Tibial artery (tissue), 4 donors: ENCODE data around the gene ICAM1.

Experiments
- DNase-seq, 2 donors: peaks; one replicate each; pipeline ENCODE4 v3.0.0-alpha.2; 2019
- H3K27ac ChIP-seq, 2 donors: fragments of 200-600 bp; sonication (generic) in 1 of 2; 1 replicate in 1 of 2; 2 replicates in 1 of 2; pipeline ENCODE4 v1.5.1; 2018 to 2019; ENCODE audit warnings: mild to moderate bottlenecking in 1 of 2
- H3K27me3 ChIP-seq, 2 donors: fragments of 200-600 bp; sonication (generic) in 1 of 2; one replicate each; pipeline versions ENCODE4 v1.5.1 to v1.6.0; 2016 to 2019
- H3K36me3 ChIP-seq, 3 donors: fragments of 200-600 bp; sonication (generic) in 2 of 3; one replicate each; pipeline ENCODE4 v1.5.1; 2016 to 2019; ENCODE audit warnings: mild to moderate bottlenecking in 2 of 3
- H3K4me1 ChIP-seq, 4 donors: fragments of 200-600 bp; sonication (generic) in 2 of 4; 1 replicate in 3 of 4; 2 replicates in 1 of 4; pipeline ENCODE4 v1.5.1; 2016 to 2019
- H3K4me3 ChIP-seq, 2 donors: fragments of 200-600 bp; sonication (generic) in 1 of 2; 1 replicate in 1 of 2; 2 replicates in 1 of 2; pipeline ENCODE4 v1.5.1; 2018 to 2019; ENCODE audit warnings: mild to moderate bottlenecking in 2 of 2
- H3K9me3 ChIP-seq, 3 donors: fragments of 200-600 bp; sonication (generic) in 1 of 3; one replicate each; pipeline ENCODE4 v1.5.1; 2016 to 2019
- CTCF ChIP-seq, 2 experiments: fragments of 200-600 bp in 1 of 2; fragments of 450-650 bp in 1 of 2; IDR thresholded peaks; one replicate each; pipeline ENCODE4 v1.5.1; 2017 to 2019; ENCODE audit warnings: antibody characterized with exemption in 2 of 2, mild to moderate bottlenecking in 1 of 2, moderate library complexity in 1 of 2
- intact Hi-C: fragments of 100-400 bp; cut with DNase I; formaldehyde crosslinking; loops from one replicate; pipeline ENCODE4 v1.15.0; 2023; ENCODE audit warnings: low total_unique reads

The ICAM1 gene

GRCh38 chr19:10266706-10267105 lies 4.2 kb upstream of the ICAM1 start:
- intact Hi-C loops = no loop called here
- peaks cover 0 to 20% (median 18%) of the 10 kb centered on the region in 4 donors for H3K4me1 ChIP-seq
- H3K27me3 ChIP-seq = peaks cover 0 to 38% of the 10 kb centered on the region in 2 donors
- H3K9me3 ChIP-seq = no peaks in the 10 kb centered on the region
- H3K27ac ChIP-seq = no peak overlapping the region
- no peak for DNase-seq
- no peaks in the 10 kb centered on the region for H3K36me3 ChIP-seq
- no peak overlapping the region for H3K4me3 ChIP-seq
- TF ChIP-seq CTCF (IDR thresholded peaks at IDR 0.05) = no peak

GRCh38 chr19:10268071-10268470 lies 2.8 kb upstream of the ICAM1 start:
- intact Hi-C loops = loop anchor here (2.0 kb wide), 1 partner anchor 121 kb away; no protein-coding TSS in a partner anchor
- DNase-seq = peak in 1 of 2 donors; percentile 52
- no peak for TF ChIP-seq CTCF (IDR thresholded peaks at IDR 0.05)
- Histone ChIP-seq H3K4me1 (peaks cover 0 to 20% (median 18%) of the 10 kb centered on the region in 4 donors), H3K36me3 (no peaks in the 10 kb centered on the region), H3K27me3 (peaks cover 0 to 42% of the 10 kb centered on the region in 2 donors), H3K27ac (no peak overlapping the region), H3K9me3 (no peaks in the 10 kb centered on the region), H3K4me3 (no peak overlapping the region)

GRCh38 chr19:10269333-10270179 lies 1.4 kb upstream of the ICAM1 start:
- peak; percentile 93 for TF ChIP-seq CTCF (IDR thresholded peaks at IDR 0.05)
- Histone ChIP-seq H3K9me3 (no peaks in the 10 kb centered on the region), H3K27me3 (peaks cover 0 to 42% of the 10 kb centered on the region in 2 donors), H3K27ac (peak overlapping the region; percentile 53 to 61), H3K36me3 (peaks cover 0 to 1% (median under 1%) of the 10 kb centered on the region in 3 donors), H3K4me3 (peak overlapping the region; percentile 43 to 47), H3K4me1 (peaks cover 0 to 20% (median 18%) of the 10 kb centered on the region in 4 donors)
- peak; percentile 84 to 89 for DNase-seq
- intact Hi-C loops = loop anchor here (2.0 kb wide), 1 partner anchor 119 kb away; no protein-coding TSS in a partner anchor

GRCh38 chr19:10270180-10270615 lies 722 bp upstream of the ICAM1 start:
- intact Hi-C loops = no loop called here
- H3K27me3 ChIP-seq = peaks cover 0 to 42% of the 10 kb centered on the region in 2 donors
- H3K27ac ChIP-seq = peak overlapping the region; percentile 53 to 61
- H3K36me3 ChIP-seq = peaks cover 0 to 8% (median 6%) of the 10 kb centered on the region in 3 donors
- no peak for TF ChIP-seq CTCF (IDR thresholded peaks at IDR 0.05)
- peak overlapping the region; percentile 43 to 47 for H3K4me3 ChIP-seq
- H3K4me1 ChIP-seq = peaks cover 0 to 20% (median 18%) of the 10 kb centered on the region in 4 donors
- H3K9me3 ChIP-seq = no peaks in the 10 kb centered on the region
- peak; percentile 72 to 79 for DNase-seq

- Histone ChIP-seq H3K27me3 (peaks cover 0 to 42% of the 10 kb centered on the region in 2 donors), H3K27ac (peak overlapping the region; percentile 53 to 61)
- intact Hi-C loops = no loop called here
Observed at GRCh38 chr19:10271543-10272086, 695 bp downstream of the ICAM1 start.

More at GRCh38 chr19:10271543-10272086, 695 bp downstream of the ICAM1 start:
- Histone ChIP-seq H3K4me3 (peak overlapping the region; percentile 43 to 47), H3K36me3 (peaks cover 0 to 9% (median 6%) of the 10 kb centered on the region in 3 donors), H3K9me3 (no peaks in the 10 kb centered on the region), H3K4me1 (peaks cover 0 to 20% (median 18%) of the 10 kb centered on the region in 4 donors)
- no peak for DNase-seq
- no peak for TF ChIP-seq CTCF (IDR thresholded peaks at IDR 0.05)
